ENCODE data around the gene GALK2. TPM values are rescaled to one million over a fixed set of nuclear protein-coding genes. Genes with fewer than 3 reads are reported as not detected.

The GALK2 gene
- total and polyA plus RNA-seq, 2 of the 8 experiments (the other 6 are each of a cell fraction or from before 2014, with no cell fraction given), result 8.7 to 16.1 TPM

GRCh38 chr15:49248291-49248690 is 78.2 kb downstream of the GALK2 start:
- Histone ChIP-seq H3K4ac (replicated peaks; ENCODE audit: insufficient read length, low read depth, low read length) (no peak overlapping the region), H3K36me3 (ENCODE audit: control insufficient read depth in 2 of 4, insufficient read depth in 4 of 4, low read length in 3 of 4) (no peaks in the 10 kb centered on the region; a peak in 2 of 8 replicates), H3K23ac (ENCODE audit: insufficient read length) (no peak overlapping the region), H3K27me3 (replicated peaks in 1 of 4; ENCODE audit: control insufficient read depth in 3 of 4, extremely low read depth in 1 of 4, insufficient read depth in 3 of 4, low read length in 3 of 4) (no peaks in the 10 kb centered on the region), H2BK15ac (ENCODE audit: low read length) (no peak overlapping the region), H3K18ac (ENCODE audit: extremely low read depth, low read length) (no peak overlapping the region), H3K9ac (replicated peaks in 1 of 4; ENCODE audit: extremely low read depth in 1 of 4, low read depth in 3 of 4, low read length in 3 of 4) (no peak overlapping the region), H3K23me2 (ENCODE audit: low read depth, low read length) (no peaks in the 10 kb centered on the region; the same call in 1 of the 2 replicates), H2AK5ac (ENCODE audit: low read depth, low read length) (no peak overlapping the region), H3K79me1 (ENCODE audit: low read depth, low read length) (no peaks in the 10 kb centered on the region), H2AFZ (ENCODE audit: low read length) (no peak overlapping the region), H3K4me1 (replicated peaks in 1 of 4; ENCODE audit: control insufficient read depth in 3 of 4, insufficient read depth in 4 of 4, low read length in 3 of 4) (no peaks in the 10 kb centered on the region; a peak in 1 of 7 replicates), H2BK5ac (ENCODE audit: low read depth, low read length) (no peak overlapping the region), H3K4me3 (ENCODE audit: extremely low read depth in 1 of 4, insufficient read depth in 2 of 4, low read depth in 3 of 4, low read length in 4 of 4) (no peak overlapping the region), H3K4me2 (ENCODE audit: insufficient read depth in 1 of 2, low read depth in 2 of 2, low read length in 2 of 2) (no peak overlapping the region), H3K79me2 (ENCODE audit: control insufficient read depth in 1 of 2, insufficient read depth in 2 of 2, low read length in 2 of 2) (no peaks in the 10 kb centered on the region), H2BK120ac (replicated peaks; ENCODE audit: low read depth, low read length) (no peak overlapping the region), H4K91ac (replicated peaks; ENCODE audit: insufficient read length, low read length) (no peak overlapping the region), H2BK12ac (ENCODE audit: low read depth, low read length) (no peak overlapping the region; the same call in 1 of the 2 replicates), H2BK20ac (ENCODE audit: low read length) (no peak overlapping the region), H3K56ac (replicated peaks; ENCODE audit: insufficient read length, low read depth, low read length) (no peak overlapping the region), H4K5ac (ENCODE audit: insufficient read length, low read depth, low read length) (no peak overlapping the region), H3K9me3 (ENCODE audit: insufficient read depth in 2 of 2, low read depth in 1 of 2, low read length in 1 of 2) (no peaks in the 10 kb centered on the region), H4K20me1 (replicated peaks in 1 of 2; ENCODE audit: control insufficient read depth in 1 of 2, insufficient read depth in 2 of 2, low read length in 2 of 2) (no peaks in the 10 kb centered on the region), H3K27ac (ENCODE audit: low read depth, low read length) (no peak overlapping the region), H4K8ac (ENCODE audit: extremely low read depth, insufficient read depth, low read length) (no peak overlapping the region), H3K14ac (ENCODE audit: insufficient read length) (no peak overlapping the region)
- WGBS, 2 experiments (ENCODE audit: extremely low coverage in 1 of 2, insufficient coverage in 1 of 2, insufficient read length in 1 of 2, insufficient replicate concordance in 2 of 2, low coverage in 1 of 2, low lambda C conversion rate in 2 of 2, missing lambda C conversion rate in 1 of 2), result 100% methylated on average over 1 of the region's 1 CpG; no CpG with 5 or more reads in 1 of the 2 experiments
- POLR2A ChIA-PET (ENCODE audit: partially characterized antibody), result no interaction called here
- DNase-seq (ENCODE audit: low read depth in 1 of 2, low spot score in 2 of 2) (no peak), FAIRE-seq (no peak)
- CTCF ChIA-PET (ENCODE audit: partially characterized antibody), result no interaction called here
- TF ChIP-seq KDM1A (IDR thresholded peaks at IDR 0.05; ENCODE audit: borderline replicate concordance, low read length) (no peak), POLR2A (IDR thresholded peaks at IDR 0.05; ENCODE audit: control extremely low read depth in 1 of 2, low read depth in 2 of 2, low read length in 2 of 2) (no peak), NANOG (IDR thresholded peaks at IDR 0.05; ENCODE audit: insufficient read depth, low read depth, low read length, poor library complexity, severe bottlenecking) (no peak), CBX5 (IDR thresholded peaks at IDR 0.05; ENCODE audit: low read depth, low read length) (no peak), EP300 (IDR thresholded peaks at IDR 0.05; ENCODE audit: borderline replicate concordance in 1 of 2, low read depth in 2 of 2, low read length in 2 of 2) (no peak), SIX5 (IDR thresholded peaks at IDR 0.05; ENCODE audit: low read depth, low read length) (no peak)

Data from H1 (cell line).